HK-2 (cell line): ENCODE measurements around the gene FGR.
"Not testable (repeated sequence)": the region's sequence is repeated elsewhere in the genome, so short reads cannot be mapped to it uniquely, and the experiment has no call there.

Experiments
- DNase-seq: peaks from one replicate; pipeline ENCODE4 v3.0.0-alpha.2; 2018; ENCODE audit not compliant: unreplicated experiment

Gene FGR

GRCh38 chr1:27635396-27636142, 584 bp upstream of the FGR start:
- no peak for DNase-seq

GRCh38 chr1:27634177-27634984, 604 bp downstream of the FGR start:
- DNase-seq = no peak

GRCh38 chr1:27633640-27634176, 1.3 kb downstream of the FGR start:
- no peak for DNase-seq

GRCh38 chr1:27633298-27633610, 1.7 kb downstream of the FGR start:
- no peak for DNase-seq

- no peak for DNase-seq
Observed at GRCh38 chr1:27632387-27633297, 2.3 kb downstream of the FGR start.

- DNase-seq = no peak
Observed at GRCh38 chr1:27630859-27631491, 4.0 kb downstream of the FGR start.

- DNase-seq = no peak
Observed at GRCh38 chr1:27628712-27629111, 6.3 kb downstream of the FGR start.

GRCh38 chr1:27627733-27628132, 7.3 kb downstream of the FGR start:
- not testable (repeated sequence) for DNase-seq

GRCh38 chr1:27627061-27627460, 7.9 kb downstream of the FGR start:
- DNase-seq = no peak

- DNase-seq = no peak
Observed at GRCh38 chr1:27626031-27626935, 8.7 kb downstream of the FGR start.

- no peak for DNase-seq
Observed at GRCh38 chr1:27624467-27625178, 10.4 kb downstream of the FGR start.

- no peak for DNase-seq
Observed at GRCh38 chr1:27623327-27624212, 11.4 kb downstream of the FGR start.

- no peak for DNase-seq
Observed at GRCh38 chr1:27622828-27623227, 12.2 kb downstream of the FGR start.

- DNase-seq = no peak
Observed at GRCh38 chr1:27621051-27621920, 13.7 kb downstream of the FGR start.

- DNase-seq = not testable (repeated sequence)
Observed at GRCh38 chr1:27619782-27620438, 15.1 kb downstream of the FGR start.

- DNase-seq = no peak
Observed at GRCh38 chr1:27618341-27619082, 16.5 kb downstream of the FGR start.

GRCh38 chr1:27617420-27617819, 17.6 kb downstream of the FGR start:
- no peak for DNase-seq
